Mucosa of stomach (tissue), 1 donor: ENCODE data around the gene CRPPA.
"Not testable (repeated sequence)": the region's sequence is repeated elsewhere in the genome, so short reads cannot be mapped to it uniquely, and the experiment has no call there.

Experiments
- H3K27me3 ChIP-seq: one replicate; pipeline ENCODE4 v1.7.0; 2013; ENCODE audit warnings: mild to moderate bottlenecking, low read length; ENCODE audit not compliant: control insufficient read depth, insufficient read depth
- H3K36me3 ChIP-seq: one replicate; pipeline ENCODE4 v1.7.0; 2013; ENCODE audit warnings: low read length; ENCODE audit not compliant: control insufficient read depth, insufficient read depth
- H3K4me1 ChIP-seq: one replicate; pipeline ENCODE4 v1.7.0; 2013; ENCODE audit warnings: mild to moderate bottlenecking, low read length; ENCODE audit not compliant: control insufficient read depth, insufficient read depth
- H3K4me3 ChIP-seq: one replicate; pipeline ENCODE4 v1.7.0; 2013; ENCODE audit warnings: low read length
- H3K9ac ChIP-seq: one replicate; pipeline ENCODE4 v1.7.0; 2013; ENCODE audit warnings: mild to moderate bottlenecking, low read length, moderate library complexity
- H3K9me3 ChIP-seq: one replicate; pipeline ENCODE4 v1.7.0; 2013; ENCODE audit warnings: mild to moderate bottlenecking, low read length, moderate library complexity; ENCODE audit not compliant: control insufficient read depth
- donor health status: Pancreatic carcinoma.

The CRPPA gene

GRCh38 chr7:16421333-16422102, at the start of gene CRPPA:
CRPPA (minus strand) TSS chr7:16421538; CDS start chr7:16421322, 216 bp downstream.
- Histone ChIP-seq H3K9ac (peak within 1 kb of the TSS; percentile 96), H3K4me3 (peak within 1 kb of the TSS; percentile 85), H3K4me1 (peaks cover 33% of the 10 kb centered on the region), H3K27me3 (no peaks in the 10 kb centered on the region), H3K36me3 (no peaks in the 10 kb centered on the region), H3K9me3 (no peaks in the 10 kb centered on the region)

GRCh38 chr7:16465469-16466361, 44.4 kb upstream of the CRPPA start, which contains the start of gene SOSTDC1:
SOSTDC1 (minus strand) TSS chr7:16465738; CDS start chr7:16465668, 70 bp downstream.
- Histone ChIP-seq H3K36me3 (no peaks in the 10 kb centered on the region), H3K4me1 (peaks cover 9% of the 10 kb centered on the region), H3K9ac (peak within 1 kb of the TSS; percentile 35), H3K4me3 (no peak within 1 kb of the TSS), H3K27me3 (peaks cover 3% of the 10 kb centered on the region), H3K9me3 (no peaks in the 10 kb centered on the region)

GRCh38 chr7:16463949-16464715, 42.8 kb upstream of the CRPPA start:
- H3K27me3 ChIP-seq = peaks cover 3% of the 10 kb centered on the region
- peaks cover 9% of the 10 kb centered on the region for H3K4me1 ChIP-seq
- no peak overlapping the region for H3K4me3 ChIP-seq
- peak overlapping the region; percentile 28 for H3K9ac ChIP-seq
- H3K36me3 ChIP-seq = no peaks in the 10 kb centered on the region
- no peaks in the 10 kb centered on the region for H3K9me3 ChIP-seq

GRCh38 chr7:16463520-16463919, 42.2 kb upstream of the CRPPA start:
- H3K36me3 ChIP-seq = no peaks in the 10 kb centered on the region
- no peak overlapping the region for H3K4me3 ChIP-seq
- H3K27me3 ChIP-seq = peaks cover 3% of the 10 kb centered on the region
- H3K9me3 ChIP-seq = no peaks in the 10 kb centered on the region
- peaks cover 9% of the 10 kb centered on the region for H3K4me1 ChIP-seq
- no peak overlapping the region for H3K9ac ChIP-seq

- Histone ChIP-seq H3K9ac (no peak overlapping the region), H3K4me1 (peaks cover 4% of the 10 kb centered on the region), H3K9me3 (no peaks in the 10 kb centered on the region), H3K4me3 (no peak overlapping the region), H3K27me3 (peaks cover 3% of the 10 kb centered on the region), H3K36me3 (no peaks in the 10 kb centered on the region)
These were observed 41.1 kb upstream of the CRPPA start for GRCh38 chr7:16462431-16462889.

GRCh38 chr7:16460789-16461493, 39.6 kb upstream of the CRPPA start:
- Histone ChIP-seq H3K9me3 (no peaks in the 10 kb centered on the region), H3K27me3 (peaks cover 3% of the 10 kb centered on the region), H3K4me1 (no peaks in the 10 kb centered on the region), H3K4me3 (no peak overlapping the region), H3K36me3 (no peaks in the 10 kb centered on the region), H3K9ac (no peak overlapping the region)

GRCh38 chr7:16456303-16456702, 35.0 kb upstream of the CRPPA start:
- not testable (repeated sequence) for H3K4me3 ChIP-seq, H3K9ac ChIP-seq, H3K9me3 ChIP-seq, H3K27me3 ChIP-seq, H3K36me3 ChIP-seq, H3K4me1 ChIP-seq

GRCh38 chr7:16455591-16455990, 34.3 kb upstream of the CRPPA start:
- no peak overlapping the region for H3K9ac ChIP-seq
- H3K4me3 ChIP-seq = no peak overlapping the region
- no peaks in the 10 kb centered on the region for H3K4me1 ChIP-seq
- no peaks in the 10 kb centered on the region for H3K36me3 ChIP-seq
- no peaks in the 10 kb centered on the region for H3K9me3 ChIP-seq
- no peaks in the 10 kb centered on the region for H3K27me3 ChIP-seq

GRCh38 chr7:16450366-16450765, 29.0 kb upstream of the CRPPA start:
- Histone ChIP-seq H3K9ac (no peak overlapping the region), H3K4me1 (no peaks in the 10 kb centered on the region), H3K4me3 (no peak overlapping the region), H3K27me3 (no peaks in the 10 kb centered on the region), H3K36me3 (no peaks in the 10 kb centered on the region), H3K9me3 (no peaks in the 10 kb centered on the region)

GRCh38 chr7:16447876-16448275, 26.5 kb upstream of the CRPPA start:
- Histone ChIP-seq H3K4me1 (no peaks in the 10 kb centered on the region), H3K9ac (no peak overlapping the region), H3K36me3 (no peaks in the 10 kb centered on the region), H3K27me3 (no peaks in the 10 kb centered on the region), H3K9me3 (no peaks in the 10 kb centered on the region), H3K4me3 (no peak overlapping the region)

- Histone ChIP-seq H3K27me3 (no peaks in the 10 kb centered on the region), H3K4me1 (no peaks in the 10 kb centered on the region), H3K36me3 (no peaks in the 10 kb centered on the region), H3K9ac (no peak overlapping the region), H3K4me3 (no peak overlapping the region), H3K9me3 (no peaks in the 10 kb centered on the region)
These were observed 25.2 kb upstream of the CRPPA start for GRCh38 chr7:16446508-16446907.
